ENCODE data around the gene KCNC1. TPM values are rescaled to one million over a fixed set of nuclear protein-coding genes. Genes with fewer than 3 reads are reported as not detected.

KCNC1 gene
- polyA plus RNA-seq, 1 donor from 2014 or later = 8.9 TPM

DNA sequence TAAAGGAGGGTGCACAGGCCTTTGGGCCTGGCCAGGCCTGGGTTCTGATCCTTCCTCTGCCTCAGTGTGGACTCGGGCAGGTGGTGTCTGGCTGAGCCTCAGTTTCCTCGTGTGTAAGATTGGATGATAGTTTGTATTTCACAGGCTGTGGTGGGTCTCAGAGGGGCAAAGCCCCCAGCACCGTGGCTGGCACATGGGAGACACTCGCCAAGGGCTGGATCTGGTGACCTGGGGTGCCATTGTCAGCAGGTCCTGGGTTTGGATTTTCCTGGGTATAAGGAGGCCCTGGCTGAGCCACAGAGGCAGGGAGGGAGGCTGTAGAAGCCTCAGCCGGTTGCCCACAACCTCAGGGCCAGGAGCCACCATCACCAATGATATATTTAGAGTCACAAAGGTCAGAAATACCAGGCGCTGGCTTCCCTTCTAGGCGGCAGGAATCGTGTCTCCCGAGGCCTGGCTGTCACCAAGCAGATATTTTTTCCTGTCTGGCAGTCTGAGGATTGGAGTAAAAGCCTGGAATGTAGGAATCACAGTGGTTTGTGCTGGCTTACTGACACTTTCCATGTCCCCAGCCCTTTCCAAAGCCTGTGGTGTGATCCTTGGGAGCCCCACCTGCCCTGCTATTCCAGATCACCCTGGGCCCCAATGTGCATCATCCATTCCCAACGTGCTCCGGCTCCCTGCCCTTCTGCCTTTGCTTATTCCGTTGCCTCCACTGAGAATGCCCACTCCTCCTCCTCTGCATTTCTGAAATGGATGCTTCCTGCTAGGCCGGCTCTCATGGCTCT is 15.6 kb downstream of the KCNC1 start:
- H2AFZ ChIP-seq (ENCODE audit: low read depth, low read length) = no peak overlapping the region
- peaks cover 10% of the 10 kb centered on the region for H3K79me2 ChIP-seq (replicated peaks; ENCODE audit: insufficient read depth, low read length)
- no peak overlapping the region for H3K9ac ChIP-seq (ENCODE audit: low read length)
- TF ChIP-seq EP300 (conservative IDR thresholded peaks at IDR 0.05; ENCODE audit: poor library complexity, severe bottlenecking) (no peak), MXI1 (conservative IDR thresholded peaks at IDR 0.05; ENCODE audit: poor library complexity, severe bottlenecking) (no peak), EZH2 (IDR thresholded peaks at IDR 0.05; ENCODE audit: borderline replicate concordance, insufficient read depth, low read length, poor library complexity, severe bottlenecking) (no peak), TAF1 (IDR thresholded peaks at IDR 0.05; ENCODE audit: low read depth) (no peak), POLR2AphosphoS5 (IDR thresholded peaks at IDR 0.05) (no peak), SMC3 (conservative IDR thresholded peaks at IDR 0.05; ENCODE audit: poor library complexity) (no peak), RAD21 (conservative IDR thresholded peaks at IDR 0.05) (no peak)
- TF ChIP-seq, protein P1, sequence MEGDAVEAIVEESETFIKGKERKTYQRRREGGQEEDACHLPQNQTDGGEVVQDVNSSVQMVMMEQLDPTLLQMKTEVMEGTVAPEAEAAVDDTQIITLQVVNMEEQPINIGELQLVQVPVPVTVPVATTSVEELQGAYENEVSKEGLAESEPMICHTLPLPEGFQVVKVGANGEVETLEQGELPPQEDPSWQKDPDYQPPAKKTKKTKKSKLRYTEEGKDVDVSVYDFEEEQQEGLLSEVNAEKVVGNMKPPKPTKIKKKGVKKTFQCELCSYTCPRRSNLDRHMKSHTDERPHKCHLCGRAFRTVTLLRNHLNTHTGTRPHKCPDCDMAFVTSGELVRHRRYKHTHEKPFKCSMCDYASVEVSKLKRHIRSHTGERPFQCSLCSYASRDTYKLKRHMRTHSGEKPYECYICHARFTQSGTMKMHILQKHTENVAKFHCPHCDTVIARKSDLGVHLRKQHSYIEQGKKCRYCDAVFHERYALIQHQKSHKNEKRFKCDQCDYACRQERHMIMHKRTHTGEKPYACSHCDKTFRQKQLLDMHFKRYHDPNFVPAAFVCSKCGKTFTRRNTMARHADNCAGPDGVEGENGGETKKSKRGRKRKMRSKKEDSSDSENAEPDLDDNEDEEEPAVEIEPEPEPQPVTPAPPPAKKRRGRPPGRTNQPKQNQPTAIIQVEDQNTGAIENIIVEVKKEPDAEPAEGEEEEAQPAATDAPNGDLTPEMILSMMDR (IDR thresholded peaks at IDR 0.05; ENCODE audit: poor library complexity, severe bottlenecking) = no peak
- TF ChIP-seq, protein P2, sequence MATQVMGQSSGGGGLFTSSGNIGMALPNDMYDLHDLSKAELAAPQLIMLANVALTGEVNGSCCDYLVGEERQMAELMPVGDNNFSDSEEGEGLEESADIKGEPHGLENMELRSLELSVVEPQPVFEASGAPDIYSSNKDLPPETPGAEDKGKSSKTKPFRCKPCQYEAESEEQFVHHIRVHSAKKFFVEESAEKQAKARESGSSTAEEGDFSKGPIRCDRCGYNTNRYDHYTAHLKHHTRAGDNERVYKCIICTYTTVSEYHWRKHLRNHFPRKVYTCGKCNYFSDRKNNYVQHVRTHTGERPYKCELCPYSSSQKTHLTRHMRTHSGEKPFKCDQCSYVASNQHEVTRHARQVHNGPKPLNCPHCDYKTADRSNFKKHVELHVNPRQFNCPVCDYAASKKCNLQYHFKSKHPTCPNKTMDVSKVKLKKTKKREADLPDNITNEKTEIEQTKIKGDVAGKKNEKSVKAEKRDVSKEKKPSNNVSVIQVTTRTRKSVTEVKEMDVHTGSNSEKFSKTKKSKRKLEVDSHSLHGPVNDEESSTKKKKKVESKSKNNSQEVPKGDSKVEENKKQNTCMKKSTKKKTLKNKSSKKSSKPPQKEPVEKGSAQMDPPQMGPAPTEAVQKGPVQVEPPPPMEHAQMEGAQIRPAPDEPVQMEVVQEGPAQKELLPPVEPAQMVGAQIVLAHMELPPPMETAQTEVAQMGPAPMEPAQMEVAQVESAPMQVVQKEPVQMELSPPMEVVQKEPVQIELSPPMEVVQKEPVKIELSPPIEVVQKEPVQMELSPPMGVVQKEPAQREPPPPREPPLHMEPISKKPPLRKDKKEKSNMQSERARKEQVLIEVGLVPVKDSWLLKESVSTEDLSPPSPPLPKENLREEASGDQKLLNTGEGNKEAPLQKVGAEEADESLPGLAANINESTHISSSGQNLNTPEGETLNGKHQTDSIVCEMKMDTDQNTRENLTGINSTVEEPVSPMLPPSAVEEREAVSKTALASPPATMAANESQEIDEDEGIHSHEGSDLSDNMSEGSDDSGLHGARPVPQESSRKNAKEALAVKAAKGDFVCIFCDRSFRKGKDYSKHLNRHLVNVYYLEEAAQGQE (IDR thresholded peaks at IDR 0.05; ENCODE audit: borderline replicate concordance) = no peak
- H3K4me3 ChIP-seq (ENCODE audit: low read length) = no peak overlapping the region
- H3K9me2 ChIP-seq (ENCODE audit: insufficient read depth, low read length) = no peaks in the 10 kb centered on the region
- no peak overlapping the region for H3K4me2 ChIP-seq (ENCODE audit: low read length)
- no peaks in the 10 kb centered on the region for H3K27me3 ChIP-seq (ENCODE audit: insufficient read depth, low read depth, low read length)
- H3K36me3 ChIP-seq (ENCODE audit: insufficient read depth, low read length) = no peaks in the 10 kb centered on the region
- H3K9me3 ChIP-seq (ENCODE audit: low read length) = no peaks in the 10 kb centered on the region
- no peak overlapping the region for H3K27ac ChIP-seq (ENCODE audit: low read length)
- H3F3A ChIP-seq (ENCODE audit: insufficient read depth, low read length, poor library complexity, severe bottlenecking) = no peaks in the 10 kb centered on the region
- H4K20me1 ChIP-seq (ENCODE audit: insufficient read depth) = no peaks in the 10 kb centered on the region

GRCh38 chr11:17750801-17751165 is 16.2 kb downstream of the KCNC1 start:
- peaks cover 8% of the 10 kb centered on the region for H3K79me2 ChIP-seq (replicated peaks; ENCODE audit: insufficient read depth, low read length)
- no peaks in the 10 kb centered on the region for H3K9me3 ChIP-seq (ENCODE audit: low read length)
- no peak overlapping the region for H3K4me2 ChIP-seq (ENCODE audit: low read length)
- H3K9ac ChIP-seq (ENCODE audit: low read length) = no peak overlapping the region
- TF ChIP-seq EP300 (conservative IDR thresholded peaks at IDR 0.05; ENCODE audit: poor library complexity, severe bottlenecking) = no peak
- TF ChIP-seq SMC3 (conservative IDR thresholded peaks at IDR 0.05; ENCODE audit: poor library complexity) = no peak
- TF ChIP-seq TAF1 (IDR thresholded peaks at IDR 0.05; ENCODE audit: low read depth) = no peak
- no peak for TF ChIP-seq EZH2 (IDR thresholded peaks at IDR 0.05; ENCODE audit: borderline replicate concordance, insufficient read depth, low read length, poor library complexity, severe bottlenecking)
- no peak for TF ChIP-seq RAD21 (conservative IDR thresholded peaks at IDR 0.05)
- TF ChIP-seq POLR2AphosphoS5 (IDR thresholded peaks at IDR 0.05) = no peak
- TF ChIP-seq, protein P2 (IDR thresholded peaks at IDR 0.05; ENCODE audit: borderline replicate concordance) = no peak
- no peak for TF ChIP-seq MXI1 (conservative IDR thresholded peaks at IDR 0.05; ENCODE audit: poor library complexity, severe bottlenecking)
- TF ChIP-seq, protein P1 (IDR thresholded peaks at IDR 0.05; ENCODE audit: poor library complexity, severe bottlenecking) = no peak
- no peaks in the 10 kb centered on the region for H4K20me1 ChIP-seq (ENCODE audit: insufficient read depth)
- no peaks in the 10 kb centered on the region for H3K27me3 ChIP-seq (ENCODE audit: insufficient read depth, low read depth, low read length)
- no peaks in the 10 kb centered on the region for H3K9me2 ChIP-seq (ENCODE audit: insufficient read depth, low read length)
- H2AFZ ChIP-seq (ENCODE audit: low read depth, low read length) = no peak overlapping the region
- H3F3A ChIP-seq (ENCODE audit: insufficient read depth, low read length, poor library complexity, severe bottlenecking) = no peaks in the 10 kb centered on the region
- H3K36me3 ChIP-seq (ENCODE audit: insufficient read depth, low read length) = no peaks in the 10 kb centered on the region
- no peak overlapping the region for H3K4me3 ChIP-seq (ENCODE audit: low read length)
- no peak overlapping the region for H3K27ac ChIP-seq (ENCODE audit: low read length)
